Measurements from ENCODE around the gene APBB2. TPM values are rescaled to one million over a fixed set of nuclear protein-coding genes. Genes with fewer than 3 reads are reported as not detected.

APBB2 gene
- total RNA-seq, 1 experiment from 2014 or later = 80.7 TPM

DNA sequence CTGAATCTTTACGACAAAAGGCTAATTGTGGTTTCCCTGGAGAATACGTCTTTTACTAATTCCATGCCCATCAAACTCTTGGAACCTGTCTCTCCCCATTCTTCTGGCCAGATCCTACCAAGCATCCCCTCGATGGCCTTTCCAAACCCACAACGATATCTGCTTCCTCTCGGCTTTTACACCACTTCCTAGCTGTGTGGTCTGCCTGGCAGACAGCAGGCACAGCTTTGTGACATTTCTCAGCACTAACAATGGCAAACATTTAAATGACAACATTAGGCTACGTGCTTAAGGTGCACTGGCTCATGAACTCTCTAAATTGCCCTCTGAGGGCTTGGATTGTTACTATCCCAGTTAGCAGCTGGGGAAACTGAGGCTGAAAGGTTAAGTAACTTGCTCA lies 323.6 kb downstream of the APBB2 start:
- no peak for DNase-seq
- H3K9me3 ChIP-seq = no peaks in the 10 kb centered on the region
- no peak overlapping the region for H3K4me3 ChIP-seq (ENCODE audit: low read depth, low read length)
- Mint-ChIP-seq H3K4me1 (ENCODE audit: low read depth, unreplicated experiment) (no peaks in the 10 kb centered on the region), H3K9me3 (ENCODE audit: unreplicated experiment) (no peaks in the 10 kb centered on the region), H3K4me3 (ENCODE audit: unreplicated experiment) (no peak overlapping the region), H3K36me3 (ENCODE audit: insufficient read depth, unreplicated experiment) (peaks cover 45% of the 10 kb centered on the region), H3K27ac (ENCODE audit: unreplicated experiment) (no peak overlapping the region), H3K27me3 (ENCODE audit: insufficient read depth, unreplicated experiment) (no peaks in the 10 kb centered on the region)
- H3K4me1 ChIP-seq = no peaks in the 10 kb centered on the region
- intact Hi-C loops (cut with micrococcal nuclease; ENCODE audit: unreplicated experiment) = no loop called here
- ChIA-PET CTCF (no interaction called here), POLR2A (no interaction called here)
- TF ChIP-seq, protein P1, sequence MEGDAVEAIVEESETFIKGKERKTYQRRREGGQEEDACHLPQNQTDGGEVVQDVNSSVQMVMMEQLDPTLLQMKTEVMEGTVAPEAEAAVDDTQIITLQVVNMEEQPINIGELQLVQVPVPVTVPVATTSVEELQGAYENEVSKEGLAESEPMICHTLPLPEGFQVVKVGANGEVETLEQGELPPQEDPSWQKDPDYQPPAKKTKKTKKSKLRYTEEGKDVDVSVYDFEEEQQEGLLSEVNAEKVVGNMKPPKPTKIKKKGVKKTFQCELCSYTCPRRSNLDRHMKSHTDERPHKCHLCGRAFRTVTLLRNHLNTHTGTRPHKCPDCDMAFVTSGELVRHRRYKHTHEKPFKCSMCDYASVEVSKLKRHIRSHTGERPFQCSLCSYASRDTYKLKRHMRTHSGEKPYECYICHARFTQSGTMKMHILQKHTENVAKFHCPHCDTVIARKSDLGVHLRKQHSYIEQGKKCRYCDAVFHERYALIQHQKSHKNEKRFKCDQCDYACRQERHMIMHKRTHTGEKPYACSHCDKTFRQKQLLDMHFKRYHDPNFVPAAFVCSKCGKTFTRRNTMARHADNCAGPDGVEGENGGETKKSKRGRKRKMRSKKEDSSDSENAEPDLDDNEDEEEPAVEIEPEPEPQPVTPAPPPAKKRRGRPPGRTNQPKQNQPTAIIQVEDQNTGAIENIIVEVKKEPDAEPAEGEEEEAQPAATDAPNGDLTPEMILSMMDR (IDR thresholded peaks at IDR 0.05; ENCODE audit: insufficient read depth in 1 of 2, low read depth in 1 of 2, low read length in 1 of 2, severe bottlenecking in 1 of 2, unreplicated experiment in 1 of 2) = no peak
- peaks cover 2% of the 10 kb centered on the region for H3K36me3 ChIP-seq (ENCODE audit: control insufficient read depth, insufficient read depth, low read length)
- no peaks in the 10 kb centered on the region for H3K27me3 ChIP-seq (replicated peaks; ENCODE audit: control insufficient read depth, insufficient read depth, low read length)
- BruUV-seq (replicated peaks) = no TSS peak

DNA sequence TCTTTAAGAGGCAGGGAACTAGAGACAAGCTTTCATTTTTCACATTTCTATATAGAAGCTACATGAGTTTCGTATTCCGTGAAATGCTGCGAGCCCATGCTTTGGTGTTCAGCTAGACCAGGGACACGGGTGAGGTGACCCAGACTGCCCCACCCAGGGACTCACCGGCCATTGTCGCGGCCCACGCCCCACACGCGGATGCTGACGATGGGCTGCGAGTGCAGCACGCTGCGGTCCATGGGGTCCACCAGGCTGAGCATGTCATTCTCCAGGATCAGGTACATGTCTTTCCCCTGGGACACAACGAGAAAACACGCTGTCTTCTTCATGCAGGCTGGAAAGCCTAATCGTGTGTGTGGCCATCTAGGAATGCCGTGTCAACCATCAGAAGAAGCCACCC lies 324.1 kb downstream of the APBB2 start:
- intact Hi-C loops (cut with micrococcal nuclease; ENCODE audit: unreplicated experiment) = no loop called here
- Mint-ChIP-seq H3K27me3 (ENCODE audit: insufficient read depth, unreplicated experiment) (no peaks in the 10 kb centered on the region), H3K4me3 (ENCODE audit: unreplicated experiment) (no peak overlapping the region), H3K9me3 (ENCODE audit: unreplicated experiment) (no peaks in the 10 kb centered on the region), H3K36me3 (ENCODE audit: insufficient read depth, unreplicated experiment) (peaks cover 39% of the 10 kb centered on the region), H3K4me1 (ENCODE audit: low read depth, unreplicated experiment) (no peaks in the 10 kb centered on the region), H3K27ac (ENCODE audit: unreplicated experiment) (no peak overlapping the region)
- TF ChIP-seq, protein P1 (IDR thresholded peaks at IDR 0.05; ENCODE audit: insufficient read depth in 1 of 2, low read depth in 1 of 2, low read length in 1 of 2, severe bottlenecking in 1 of 2, unreplicated experiment in 1 of 2) = no peak
- peaks cover 2% of the 10 kb centered on the region for H3K36me3 ChIP-seq (ENCODE audit: control insufficient read depth, insufficient read depth, low read length)
- no peak for DNase-seq
- no TSS peak for BruUV-seq (replicated peaks)
- H3K27me3 ChIP-seq (replicated peaks; ENCODE audit: control insufficient read depth, insufficient read depth, low read length) = no peaks in the 10 kb centered on the region
- ChIA-PET POLR2A (no interaction called here), CTCF (no interaction called here)
- no peak overlapping the region for H3K4me3 ChIP-seq (ENCODE audit: low read depth, low read length)
- no peaks in the 10 kb centered on the region for H3K9me3 ChIP-seq
- no peaks in the 10 kb centered on the region for H3K4me1 ChIP-seq

DNA sequence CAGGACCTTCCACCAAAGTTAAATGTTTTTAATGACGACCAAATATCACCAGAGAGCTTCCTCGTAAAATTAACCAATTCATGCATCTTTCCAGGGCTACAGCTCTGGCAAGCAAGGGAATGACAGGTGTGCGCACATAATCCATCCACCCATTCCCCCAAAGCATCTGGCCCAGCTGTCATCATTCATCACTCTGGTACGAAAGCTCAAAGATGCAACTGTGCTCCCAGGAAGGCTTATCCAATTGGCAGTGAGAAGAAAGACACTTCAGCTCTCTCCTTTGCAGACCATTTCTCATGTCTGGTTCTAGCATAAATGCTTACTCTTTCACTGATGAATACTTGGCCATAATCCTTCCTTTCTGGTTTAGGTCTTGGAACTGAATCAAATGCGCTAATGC lies 325.4 kb downstream of the APBB2 start:
- CTCF ChIA-PET = interaction anchor here (0.6 to 1.2 kb wide), 2 partner anchors 17 to 48 kb away, joined by 3 to 7 read pairs; no protein-coding TSS in a partner anchor
- TF ChIP-seq, protein P1 (IDR thresholded peaks at IDR 0.05; ENCODE audit: insufficient read depth in 1 of 2, low read depth in 1 of 2, low read length in 1 of 2, severe bottlenecking in 1 of 2, unreplicated experiment in 1 of 2) = no peak
- intact Hi-C loops (cut with micrococcal nuclease; ENCODE audit: unreplicated experiment) = no loop called here
- Mint-ChIP-seq H3K4me1 (ENCODE audit: low read depth, unreplicated experiment) (no peaks in the 10 kb centered on the region), H3K4me3 (ENCODE audit: unreplicated experiment) (no peak overlapping the region), H3K9me3 (ENCODE audit: unreplicated experiment) (no peaks in the 10 kb centered on the region), H3K27me3 (ENCODE audit: insufficient read depth, unreplicated experiment) (no peaks in the 10 kb centered on the region), H3K27ac (ENCODE audit: unreplicated experiment) (no peak overlapping the region), H3K36me3 (ENCODE audit: insufficient read depth, unreplicated experiment) (peaks cover 34% of the 10 kb centered on the region)
- no TSS peak for BruUV-seq (replicated peaks)
- Histone ChIP-seq H3K4me3 (ENCODE audit: low read depth, low read length) (no peak overlapping the region), H3K9me3 (no peaks in the 10 kb centered on the region), H3K4me1 (no peaks in the 10 kb centered on the region), H3K27me3 (replicated peaks; ENCODE audit: control insufficient read depth, insufficient read depth, low read length) (no peaks in the 10 kb centered on the region), H3K36me3 (ENCODE audit: control insufficient read depth, insufficient read depth, low read length) (peaks cover 2% of the 10 kb centered on the region)
- POLR2A ChIA-PET = no interaction called here
- no peak for DNase-seq

Measured in Caco-2 (cell line).